EL (cell line): Measurements from ENCODE around the gene CDC42BPA.

Source experiments
- DNase-seq: peaks from one replicate; pipeline ENCODE4 v3.0.0-alpha.2; 2016

The CDC42BPA gene

DNA sequence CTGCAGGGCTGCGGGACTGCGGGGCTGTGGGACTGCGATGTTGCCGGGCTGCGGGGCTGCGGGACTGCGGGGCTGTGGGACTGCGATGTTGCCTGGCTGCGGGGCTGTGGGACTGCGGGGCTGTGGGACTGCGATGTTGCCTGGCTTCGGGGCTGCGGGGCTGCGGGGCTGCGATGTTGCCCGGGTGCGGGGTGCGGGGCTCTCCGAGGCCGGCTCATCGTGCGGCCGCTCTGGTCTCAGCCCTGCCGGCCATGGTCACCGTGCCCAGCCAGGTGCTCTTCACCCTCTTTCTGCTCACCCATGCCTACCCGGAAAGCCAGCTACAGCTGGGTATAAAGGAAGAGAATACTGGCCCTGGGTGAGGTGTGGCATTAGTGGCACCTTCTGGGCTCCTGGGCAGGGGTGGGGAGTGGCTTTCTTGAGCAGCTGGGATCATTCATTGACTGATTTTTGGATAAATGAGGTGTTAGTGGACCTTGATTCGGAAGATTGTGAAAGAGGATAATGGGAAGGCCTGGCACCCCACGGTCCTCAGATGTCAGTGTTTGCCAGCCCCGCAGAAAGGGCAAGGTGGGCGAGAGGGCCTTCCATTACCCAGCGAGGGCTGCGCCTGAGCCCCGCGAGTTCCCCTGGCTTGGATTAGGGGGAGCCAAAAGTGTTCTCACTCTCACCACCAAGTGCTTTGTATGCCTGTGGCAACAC is 341.9 kb downstream of the CDC42BPA start:
- no peak for DNase-seq

GRCh38 chr1:226975259-226976250 is 342.7 kb downstream of the CDC42BPA start:
- no peak for DNase-seq

DNA sequence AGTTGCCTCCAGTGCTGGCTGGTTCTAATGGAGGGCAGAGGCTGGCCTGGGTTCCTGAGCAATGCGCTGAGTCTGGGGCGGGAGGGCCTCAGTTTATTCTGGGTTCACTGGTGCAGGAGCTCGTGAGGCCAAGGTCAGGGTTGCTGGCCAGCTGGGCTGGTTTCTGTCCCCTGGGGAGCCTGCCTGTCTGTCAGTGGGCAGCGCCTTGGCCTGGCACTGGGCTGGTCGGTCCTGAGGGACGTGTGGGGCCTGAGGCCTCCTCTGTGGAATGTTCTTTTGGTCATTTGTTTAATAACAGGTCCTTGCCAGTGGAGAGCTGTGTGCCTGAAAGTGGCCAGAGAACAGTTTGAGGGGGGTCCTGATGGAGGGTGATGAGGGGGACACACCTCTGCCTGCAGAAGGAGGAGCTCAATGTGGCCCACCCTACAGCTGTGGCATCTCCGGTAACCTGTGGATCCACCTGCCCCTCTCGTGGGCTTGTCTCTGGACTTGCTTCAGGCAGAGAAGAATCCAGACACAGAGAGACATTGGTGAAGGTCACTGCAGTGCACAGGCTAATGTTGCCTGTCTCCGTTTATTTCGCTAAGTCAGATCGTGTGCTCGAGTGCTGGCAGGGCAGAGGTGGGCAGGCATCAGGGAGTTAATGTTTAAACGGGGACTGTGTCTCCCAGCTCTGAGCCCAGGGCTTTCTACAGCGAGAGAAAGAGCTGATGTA is 343.6 kb downstream of the CDC42BPA start:
- no peak for DNase-seq

DNA sequence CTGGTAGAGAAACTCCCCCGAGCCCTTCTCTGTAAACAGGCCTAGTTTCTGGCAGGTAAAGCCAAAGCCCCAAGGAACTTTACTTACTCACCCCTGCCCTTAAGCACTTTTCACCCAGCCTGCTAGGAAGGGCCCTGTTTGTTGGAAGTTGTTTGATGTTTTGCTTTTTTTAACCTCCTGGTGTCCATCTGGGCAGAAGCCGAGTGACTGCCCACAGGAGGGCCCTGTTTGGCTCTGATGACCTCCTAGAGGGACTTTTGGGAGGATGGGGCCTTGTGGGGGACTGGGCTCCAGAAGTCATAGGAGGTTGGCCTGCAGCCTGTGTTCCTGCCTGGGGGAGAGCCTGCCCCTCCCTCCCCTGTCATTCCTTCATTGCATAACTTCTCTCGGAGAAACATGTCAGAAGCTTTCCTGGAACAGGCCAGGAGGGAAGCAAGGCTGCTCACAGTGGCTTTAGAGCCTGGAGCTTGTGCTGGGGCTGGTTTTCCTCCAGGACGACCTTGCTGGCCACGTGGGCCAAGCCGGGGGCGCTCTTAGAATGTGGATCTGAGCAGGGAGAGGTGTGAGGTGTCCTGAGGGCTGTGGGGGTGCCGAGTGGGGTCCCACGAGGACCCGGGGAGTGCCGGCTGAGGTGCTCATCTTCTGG is 344.3 kb downstream of the CDC42BPA start:
- no peak for DNase-seq

- DNase-seq, result no peak
Measured at GRCh38 chr1:226973371-226973897, 344.9 kb downstream of the CDC42BPA start.

DNA sequence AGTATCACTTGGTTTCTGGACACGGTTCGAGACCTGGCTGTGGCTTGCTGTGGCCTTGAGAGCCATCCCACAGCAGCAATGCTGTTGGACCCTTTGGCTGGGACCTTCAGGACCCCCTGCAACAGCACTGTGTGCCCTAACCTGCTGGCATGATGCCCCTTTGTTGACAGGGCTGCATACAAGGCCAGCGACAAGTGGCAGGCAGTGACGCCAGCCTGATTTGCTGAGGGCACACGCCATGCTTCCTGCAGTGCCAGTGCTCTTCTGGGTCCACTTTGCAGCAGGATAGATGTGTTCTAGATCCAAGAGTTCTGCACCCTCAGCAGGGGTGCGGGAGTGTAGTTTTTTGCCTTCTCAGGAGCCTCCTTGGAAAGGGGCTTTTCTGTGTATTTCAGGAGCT is 345.4 kb downstream of the CDC42BPA start:
- no peak for DNase-seq

DNA sequence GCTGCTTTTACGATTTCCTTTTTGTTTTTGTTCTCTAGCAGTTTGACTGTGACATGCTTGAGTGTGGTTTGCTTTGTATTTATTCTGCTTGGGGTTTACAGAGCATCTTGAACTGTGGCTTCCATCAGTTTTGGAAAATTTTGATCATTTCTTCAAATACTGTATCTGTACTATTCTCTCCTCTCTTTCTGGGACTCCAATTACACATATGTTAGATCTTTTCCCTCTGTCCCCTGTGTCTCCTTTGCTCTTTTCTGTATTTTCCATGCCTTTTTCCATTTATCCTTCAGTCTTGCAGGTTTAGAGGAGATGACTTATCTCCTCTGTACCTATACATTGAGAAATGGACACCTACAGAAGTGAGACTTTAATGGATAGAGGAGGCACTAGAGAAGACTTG is 346.5 kb downstream of the CDC42BPA start:
- DNase-seq, result no peak

GRCh38 chr1:226967665-226968064 is 350.6 kb downstream of the CDC42BPA start:
- peak; percentile 25 for DNase-seq

DNA sequence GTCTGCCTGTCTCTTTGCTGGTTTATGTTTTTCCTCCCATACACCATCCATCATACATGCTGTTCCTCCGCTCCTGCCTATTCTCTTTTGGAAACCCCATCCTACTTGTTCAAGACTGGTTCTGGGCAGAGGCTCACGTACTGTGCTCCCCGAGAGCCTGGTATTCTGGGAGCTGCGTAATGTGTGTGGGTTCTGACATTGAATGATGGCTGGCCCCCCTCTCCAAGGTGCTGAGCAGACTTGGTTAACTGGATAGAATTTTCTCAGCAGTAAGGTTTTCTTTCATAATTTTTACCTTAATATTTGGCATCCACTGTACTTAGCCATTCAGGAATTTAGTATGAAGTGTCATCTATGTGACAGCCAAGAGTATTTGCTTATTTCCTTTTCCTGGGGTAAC is 351.6 kb downstream of the CDC42BPA start:
- no peak for DNase-seq

GRCh38 chr1:226965581-226966440 is 352.5 kb downstream of the CDC42BPA start:
- no peak for DNase-seq

- no peak for DNase-seq
Measured at GRCh38 chr1:226964611-226965486, 353.4 kb downstream of the CDC42BPA start.

DNA sequence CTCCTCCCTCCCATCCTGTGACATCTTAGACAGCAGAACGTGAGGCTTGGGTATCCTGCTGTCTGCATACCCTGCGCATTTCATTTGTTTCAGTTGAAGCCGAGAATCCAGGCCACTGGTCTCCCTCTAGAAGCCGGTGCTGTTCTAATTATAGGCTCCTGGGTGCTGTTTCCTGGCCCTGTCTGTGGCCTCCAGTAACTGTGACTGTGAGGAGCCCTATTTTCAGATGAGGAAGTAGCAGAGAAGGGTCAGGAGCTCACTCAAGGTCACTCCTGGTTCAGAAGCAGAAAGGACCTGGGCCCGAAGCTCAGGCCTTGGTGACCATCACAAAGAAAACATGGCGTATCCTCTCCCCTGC is 354.2 kb downstream of the CDC42BPA start:
- DNase-seq, result no peak

DNA sequence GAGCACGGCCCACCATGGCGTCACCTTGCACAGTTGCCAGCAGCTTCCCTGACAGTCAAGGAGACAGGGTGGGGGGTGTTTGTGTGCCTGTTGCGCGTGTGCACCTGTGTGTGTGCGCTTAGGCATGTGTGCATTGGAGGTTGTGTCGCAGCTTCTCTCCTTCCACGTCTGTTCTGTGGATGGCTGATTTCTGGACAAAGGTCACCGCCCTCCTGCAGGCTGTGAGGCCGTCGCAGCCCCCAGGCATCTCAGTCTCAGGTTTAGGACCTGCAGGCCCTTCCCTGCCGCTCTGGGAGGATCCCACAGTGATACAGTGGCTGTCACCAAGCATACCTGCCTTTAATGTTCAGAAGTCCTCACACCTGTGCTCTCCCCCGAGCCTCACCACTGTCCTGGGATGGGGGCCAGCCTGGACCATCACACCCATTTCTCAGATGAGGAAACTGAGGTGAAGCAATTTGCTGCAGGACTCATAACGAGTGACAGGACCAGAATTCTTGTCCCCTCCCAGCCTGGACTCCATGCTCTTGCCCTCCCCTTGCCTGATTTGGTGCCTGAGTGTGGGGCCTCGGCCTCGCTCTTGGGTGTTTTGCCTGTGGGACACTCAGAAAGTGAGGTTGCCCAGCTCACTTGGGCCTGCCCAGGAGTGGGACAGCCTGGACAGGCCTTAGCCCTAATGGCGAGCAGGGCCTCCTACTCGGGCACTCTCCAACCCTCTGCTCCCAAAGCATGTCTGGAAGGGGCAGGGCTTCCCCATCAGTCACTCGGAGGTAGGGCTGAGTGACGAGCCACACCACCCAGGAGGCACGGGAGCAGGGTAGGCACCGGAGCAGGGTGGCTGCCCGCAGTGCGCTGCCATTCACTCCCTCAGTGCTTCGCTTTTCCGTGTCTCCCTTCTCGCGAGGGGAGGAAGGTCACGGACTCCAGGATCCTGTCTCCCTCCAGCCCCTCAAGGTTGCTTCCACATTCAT is 355.6 kb downstream of the CDC42BPA start:
- no peak for DNase-seq

DNA sequence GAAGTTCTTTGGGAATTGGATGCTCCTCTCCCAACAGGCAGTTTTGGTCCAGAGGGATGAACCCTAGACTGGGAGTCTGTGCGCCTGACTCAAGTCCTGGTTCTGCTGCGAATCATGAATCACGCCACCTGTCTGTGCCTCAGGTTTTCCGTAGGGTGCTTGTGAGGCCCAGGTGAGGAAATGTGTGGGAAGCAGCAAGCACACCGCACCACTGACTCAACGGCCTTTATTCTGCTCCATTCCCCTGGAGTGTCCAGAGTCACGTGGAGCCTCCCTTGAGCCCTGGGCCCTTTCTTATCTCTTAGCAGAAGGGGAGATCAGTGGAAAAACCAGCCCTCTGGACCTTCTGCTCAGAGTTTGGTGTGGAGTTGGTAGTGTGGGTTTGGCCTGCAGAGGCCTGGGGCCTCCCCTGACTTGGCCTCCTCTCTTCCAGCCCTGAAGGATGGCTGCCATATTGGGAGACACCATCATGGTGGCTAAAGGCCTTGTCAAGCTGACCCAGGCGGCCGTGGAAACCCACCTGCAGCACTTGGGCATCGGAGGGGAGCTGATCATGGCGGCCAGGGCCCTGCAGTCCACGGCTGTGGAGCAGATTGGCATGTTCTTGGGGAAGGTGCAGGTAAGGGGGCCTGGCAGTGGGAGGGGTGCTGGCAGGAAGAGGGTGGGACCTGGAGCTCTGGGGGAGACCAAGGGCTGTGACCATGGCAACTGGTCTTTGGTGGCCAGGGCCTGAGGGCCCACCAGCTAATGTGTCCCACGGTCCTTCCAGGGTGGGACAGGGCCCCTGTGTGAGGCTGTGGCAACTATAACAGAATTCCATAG is 357.1 kb downstream of the CDC42BPA start:
- no peak for DNase-seq

- DNase-seq, result no peak
Measured at GRCh38 chr1:226960256-226960655, 358.0 kb downstream of the CDC42BPA start.

GRCh38 chr1:226958300-226958699 is 360.0 kb downstream of the CDC42BPA start:
- DNase-seq, result no peak

- no peak for DNase-seq
Measured at GRCh38 chr1:226957714-226958113, 360.6 kb downstream of the CDC42BPA start.

DNA sequence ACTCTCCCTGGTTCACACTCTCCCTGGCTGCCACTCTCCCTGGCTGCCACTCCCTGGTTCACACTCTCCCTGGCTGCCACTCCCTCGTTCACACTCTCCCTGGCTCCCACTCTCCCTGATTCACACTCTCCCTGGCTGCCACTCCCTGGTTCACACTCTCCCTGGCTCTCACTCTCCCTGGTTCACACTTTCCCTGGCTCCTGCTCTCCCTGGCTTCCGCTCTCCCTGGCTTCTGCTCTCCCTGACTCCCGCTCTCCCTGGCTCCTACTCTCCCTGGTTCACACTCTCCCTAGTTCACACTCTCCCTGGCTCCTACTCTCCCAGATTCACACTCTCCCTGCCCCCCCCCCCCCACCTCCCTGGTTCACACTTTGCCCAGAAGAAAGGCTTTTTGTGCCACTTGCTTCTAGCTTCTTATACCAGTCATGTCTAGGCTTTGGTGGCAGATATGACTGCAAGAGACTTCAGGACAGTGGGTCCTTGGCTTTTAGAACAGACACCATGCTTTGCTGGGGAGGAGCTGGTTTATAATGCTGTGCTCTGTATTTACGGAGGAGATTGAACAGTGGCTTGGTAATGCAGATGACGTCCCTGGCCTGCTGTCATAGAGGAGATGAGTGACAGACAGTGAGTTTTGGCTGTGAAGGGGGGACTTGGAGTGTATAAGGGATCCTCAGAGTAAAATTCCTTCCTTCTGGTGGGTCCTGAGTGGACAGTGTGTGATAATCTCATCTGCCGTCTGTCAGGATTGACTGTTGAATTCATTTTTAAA is 361.2 kb downstream of the CDC42BPA start:
- DNase-seq, result no peak
